ENCODE measurements around the gene CCDC167.
A peak's percentile ranks its signal among the peaks of the same experiment; 100 is the strongest.

CCDC167 gene

DNA sequence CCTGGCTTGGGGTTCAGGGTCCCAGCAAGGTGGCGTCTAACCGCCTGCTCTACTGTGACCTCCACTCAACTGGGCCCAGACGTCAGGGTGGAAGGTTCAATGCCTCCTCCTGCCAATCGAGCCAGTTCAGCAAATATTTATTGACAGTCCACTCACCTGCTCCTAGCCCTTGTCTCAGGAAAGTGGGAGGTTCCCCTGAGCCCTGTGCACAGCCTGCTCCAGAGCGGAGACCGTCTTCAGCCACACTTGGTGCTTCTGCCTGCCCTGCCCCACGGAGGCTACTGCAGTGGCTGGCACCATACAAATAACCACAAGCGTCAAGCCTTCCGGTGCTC, 6.1 kb downstream of the CCDC167 start:
- in situ Hi-C loops (cut with HindIII; ENCODE audit: low pct_ligation_motif_present, low pct_unique_long_range_greater_than_20kb, low sequenced_read_pairs): no loop called here
- DNase-seq: no peak

DNA sequence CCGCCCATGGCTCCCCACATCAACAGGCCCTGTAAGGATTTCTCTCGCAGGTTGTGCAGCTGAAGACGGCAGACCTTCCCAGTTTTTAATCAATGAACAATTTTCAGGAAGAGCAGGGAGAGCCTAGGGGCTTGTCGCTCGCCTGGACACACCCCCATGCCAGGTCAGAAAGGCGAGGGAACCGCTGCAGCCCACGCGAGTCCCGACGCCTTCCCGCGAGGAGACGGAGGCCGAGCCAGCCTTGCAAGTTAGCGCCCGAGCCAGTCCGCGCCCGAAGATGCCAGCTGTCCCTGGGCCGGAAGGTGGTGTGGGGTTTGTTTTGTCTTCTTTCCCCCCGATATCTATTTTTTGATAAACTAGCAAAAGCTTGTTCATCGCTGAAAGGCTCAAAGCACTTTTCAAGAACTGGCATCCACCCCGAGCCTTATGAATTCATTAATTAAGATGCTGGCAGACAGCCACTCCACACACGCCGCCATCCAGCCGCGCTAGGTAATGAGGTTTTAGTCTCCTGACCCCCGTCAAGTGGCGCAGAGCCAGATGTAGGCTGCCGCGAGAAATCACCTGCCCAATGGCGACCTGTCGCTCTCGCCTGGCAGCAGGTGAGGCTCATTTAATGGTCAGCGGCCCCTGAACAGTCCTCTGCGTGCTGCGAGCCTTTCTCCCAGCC, 6.6 kb downstream of the CCDC167 start:
- in situ Hi-C loops (cut with HindIII; ENCODE audit: low pct_ligation_motif_present, low pct_unique_long_range_greater_than_20kb, low sequenced_read_pairs): no loop called here
- DNase-seq: no peak

DNA sequence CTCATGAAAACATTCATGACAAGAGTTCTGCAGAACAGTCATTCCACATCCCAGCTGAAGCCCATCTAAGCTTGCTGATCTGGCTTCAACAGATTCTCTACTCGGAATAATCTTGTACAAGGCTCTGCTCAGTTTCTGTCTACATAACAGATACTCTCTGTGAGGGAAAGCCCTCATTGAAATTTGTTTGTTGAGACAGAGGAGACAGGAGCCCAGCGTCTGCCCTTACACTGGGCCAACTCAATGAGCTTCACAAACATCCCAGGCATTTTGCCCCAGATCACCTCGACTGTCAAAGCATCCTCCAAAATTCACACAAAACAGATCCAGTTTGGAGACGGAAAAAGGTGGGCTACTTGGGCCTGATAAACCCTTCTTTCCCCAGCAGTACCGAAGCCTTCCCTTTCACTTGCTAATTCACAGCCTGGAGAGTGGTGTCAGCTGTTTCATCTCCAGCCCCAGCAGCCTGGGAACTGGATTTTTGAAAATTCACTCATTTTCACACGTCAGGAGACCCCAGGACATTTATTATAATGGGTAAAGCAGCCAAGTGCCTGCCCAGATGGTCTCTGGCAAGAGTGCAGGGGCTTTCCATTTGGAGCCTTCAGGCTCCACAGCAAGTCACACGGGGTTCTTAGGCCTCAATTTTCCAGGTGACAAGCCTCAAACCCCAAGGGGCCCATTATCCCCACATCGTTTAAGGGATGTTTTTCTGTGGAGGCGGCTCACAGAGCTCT, 7.3 kb downstream of the CCDC167 start:
- in situ Hi-C loops (cut with HindIII; ENCODE audit: low pct_ligation_motif_present, low pct_unique_long_range_greater_than_20kb, low sequenced_read_pairs): no loop called here
- DNase-seq: no peak

DNA sequence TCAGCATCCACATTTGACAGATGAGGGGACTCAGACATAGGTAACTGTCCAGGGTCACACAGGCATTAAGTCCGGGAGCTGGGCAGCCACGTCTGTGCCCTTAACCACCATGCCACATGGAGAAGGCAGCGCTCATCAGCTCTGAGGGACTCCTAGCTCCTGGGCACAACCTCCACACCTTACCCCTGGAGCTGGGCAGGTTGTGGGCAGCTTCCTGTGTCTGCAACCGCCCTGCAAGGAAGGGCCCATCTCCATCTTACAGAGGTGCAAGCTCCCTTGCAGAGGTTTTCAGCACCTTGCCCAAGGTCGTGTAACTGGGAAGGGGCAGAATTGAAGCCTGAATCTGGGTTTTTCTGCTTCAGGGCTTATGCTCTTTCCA, 7.9 kb downstream of the CCDC167 start:
- no peak for DNase-seq
- in situ Hi-C loops (cut with HindIII; ENCODE audit: low pct_ligation_motif_present, low pct_unique_long_range_greater_than_20kb, low sequenced_read_pairs): no loop called here

DNA sequence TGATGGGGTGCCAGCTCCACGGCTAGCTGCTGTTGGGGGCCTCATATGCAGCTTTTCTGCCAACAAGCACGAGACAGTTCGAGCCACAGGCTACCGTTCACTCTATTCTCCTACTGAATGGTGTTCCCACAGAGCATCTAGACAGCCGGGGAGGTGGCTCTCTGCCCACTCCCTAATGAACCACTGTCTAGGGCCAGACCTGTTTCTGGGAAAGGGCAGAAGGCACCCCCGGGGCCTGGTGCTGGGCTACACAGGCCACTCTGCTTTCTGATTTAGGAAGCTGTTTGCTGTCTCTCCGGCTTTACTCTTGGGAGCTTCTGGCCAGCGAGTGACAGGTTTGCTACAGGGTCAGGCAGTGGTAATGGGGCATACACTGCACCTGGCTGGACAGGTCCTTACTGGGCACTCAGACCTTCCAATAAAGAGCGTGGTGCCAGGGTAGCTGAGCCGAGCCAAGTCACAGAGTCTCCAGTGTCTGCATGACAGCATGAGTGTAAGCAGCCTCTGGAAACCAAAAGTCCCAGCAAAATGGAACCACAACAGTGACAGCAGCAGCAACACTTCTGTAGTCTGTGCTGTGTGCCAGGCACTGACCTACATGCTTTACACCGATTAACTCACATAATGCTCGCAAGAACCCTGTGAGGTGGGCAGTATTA, 8.4 kb downstream of the CCDC167 start:
- in situ Hi-C loops (cut with HindIII; ENCODE audit: low pct_ligation_motif_present, low pct_unique_long_range_greater_than_20kb, low sequenced_read_pairs): no loop called here
- no peak for DNase-seq

DNA sequence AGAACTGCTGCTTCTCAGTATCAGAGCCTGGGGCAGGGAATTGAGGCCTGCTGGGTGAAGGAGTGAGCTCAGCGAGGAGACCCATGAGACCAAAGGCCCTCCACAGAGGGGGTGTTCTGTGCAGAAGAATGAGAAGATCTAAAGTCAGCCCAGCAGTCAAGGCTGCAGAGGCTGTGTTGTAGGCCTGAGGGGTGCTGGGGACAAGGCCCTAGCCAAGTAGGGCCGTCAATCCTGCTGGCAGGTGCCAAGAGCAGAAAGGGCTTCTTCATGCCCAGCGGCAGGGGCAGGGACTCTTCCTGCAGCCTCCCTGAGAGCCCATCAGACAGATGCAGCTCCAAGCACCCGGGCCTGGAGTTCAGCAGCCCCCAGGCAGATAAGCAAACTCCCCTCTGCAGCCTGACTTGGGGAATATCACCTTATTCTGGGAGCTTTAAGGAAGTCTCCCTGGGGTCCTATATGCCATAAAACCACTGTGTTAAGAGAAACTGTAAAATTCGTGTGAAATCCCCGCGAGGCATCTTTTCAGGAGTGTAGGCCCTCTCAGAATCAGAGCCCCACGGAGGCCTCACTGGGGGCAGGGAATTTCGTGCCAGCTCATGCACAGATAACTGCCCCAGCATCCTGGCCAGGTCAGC, 9.0 kb downstream of the CCDC167 start:
- in situ Hi-C loops (cut with HindIII; ENCODE audit: low pct_ligation_motif_present, low pct_unique_long_range_greater_than_20kb, low sequenced_read_pairs): no loop called here
- DNase-seq: no peak

DNA sequence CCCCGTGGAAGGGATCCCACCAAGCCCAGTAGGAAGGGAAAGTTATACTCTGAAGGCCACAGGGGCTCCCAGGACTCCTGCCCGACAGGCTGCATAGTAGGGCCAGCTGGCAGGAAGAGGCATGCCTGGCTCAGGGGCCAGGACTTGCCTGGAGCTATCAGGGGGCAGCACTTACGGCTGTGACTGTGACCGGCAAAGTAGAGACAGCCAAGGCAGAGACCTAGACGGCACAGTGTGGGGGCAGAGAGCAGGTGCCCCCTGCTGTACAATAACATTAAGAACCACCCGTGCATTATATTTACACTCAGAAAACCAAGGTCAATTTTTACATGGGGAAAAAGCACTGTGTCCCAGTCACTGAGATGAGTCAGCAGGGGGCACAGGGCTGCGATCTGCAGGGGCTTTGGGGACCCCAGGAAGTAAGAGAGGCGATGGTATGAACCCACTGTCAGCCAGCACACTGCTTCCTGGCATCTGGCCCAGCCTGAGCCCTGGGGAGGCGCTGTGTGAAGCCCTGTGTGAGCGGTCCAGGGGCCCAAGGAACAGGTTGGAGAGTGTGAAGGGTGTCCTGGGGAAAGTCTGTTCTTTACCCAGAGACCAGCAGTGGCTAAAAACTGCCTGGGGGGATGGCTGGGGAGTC, 9.9 kb downstream of the CCDC167 start:
- no peak for DNase-seq
- in situ Hi-C loops (cut with HindIII; ENCODE audit: low pct_ligation_motif_present, low pct_unique_long_range_greater_than_20kb, low sequenced_read_pairs): no loop called here

DNA sequence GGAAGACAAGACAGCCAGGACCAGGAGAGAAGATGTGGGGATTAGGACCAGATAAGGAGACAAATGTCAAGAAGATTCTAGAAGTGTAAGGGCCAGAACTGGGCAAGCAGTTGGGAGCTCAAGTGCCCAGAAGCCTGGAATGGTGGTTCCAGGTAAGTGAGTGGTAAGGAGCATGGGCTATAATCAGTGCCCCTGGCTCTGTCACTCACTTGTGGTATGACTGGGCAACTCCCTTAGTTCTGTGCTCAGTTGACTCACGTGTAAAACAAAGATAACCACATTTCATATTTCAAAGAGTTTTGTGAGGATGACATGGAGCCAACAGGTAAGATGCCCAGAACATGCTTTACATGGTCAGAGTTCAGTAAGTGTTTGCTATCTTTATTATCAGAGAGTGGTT, 11.2 kb downstream of the CCDC167 start:
- in situ Hi-C loops (cut with HindIII; ENCODE audit: low pct_ligation_motif_present, low pct_unique_long_range_greater_than_20kb, low sequenced_read_pairs): no loop called here
- no peak for DNase-seq

DNA sequence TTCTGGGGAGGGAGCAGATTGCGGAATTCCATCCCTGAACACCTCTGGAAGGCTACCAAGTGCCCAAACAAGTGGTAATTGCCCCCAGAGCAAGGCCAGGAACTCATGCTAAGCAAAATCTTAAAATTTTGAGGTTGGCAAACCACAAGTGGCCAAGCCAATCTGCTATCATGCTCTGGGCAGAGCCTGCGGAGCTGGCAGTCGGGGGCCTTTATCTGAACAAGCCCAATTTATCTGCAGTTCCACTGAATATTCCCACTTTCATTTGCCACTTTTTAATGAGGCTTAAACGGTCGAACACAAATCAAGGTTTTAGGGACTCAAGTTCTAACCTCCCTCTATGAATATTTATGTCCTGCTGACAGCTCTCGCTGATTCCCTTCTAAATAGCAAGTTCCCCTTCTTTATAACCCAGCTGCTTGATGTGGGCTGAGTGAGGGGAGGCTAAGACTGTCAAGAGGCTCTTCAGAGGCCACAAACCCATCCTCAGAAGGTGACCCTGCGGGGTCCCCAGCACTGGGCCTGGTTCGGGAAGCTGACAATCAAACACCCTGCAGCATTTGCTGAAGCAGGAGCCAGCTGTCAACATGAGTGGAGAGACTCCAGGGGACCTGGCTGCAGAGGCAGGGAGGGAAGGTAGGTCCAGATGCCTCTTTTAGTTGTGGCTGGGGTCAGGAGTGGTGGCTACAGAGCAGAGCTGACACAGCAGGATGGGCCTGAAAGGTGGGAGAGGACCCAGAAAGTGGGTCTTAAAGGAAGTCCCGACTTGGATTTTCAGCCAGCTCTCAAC, 11.9 kb downstream of the CCDC167 start:
- in situ Hi-C loops (cut with HindIII; ENCODE audit: low pct_ligation_motif_present, low pct_unique_long_range_greater_than_20kb, low sequenced_read_pairs): no loop called here
- no peak for DNase-seq

DNA sequence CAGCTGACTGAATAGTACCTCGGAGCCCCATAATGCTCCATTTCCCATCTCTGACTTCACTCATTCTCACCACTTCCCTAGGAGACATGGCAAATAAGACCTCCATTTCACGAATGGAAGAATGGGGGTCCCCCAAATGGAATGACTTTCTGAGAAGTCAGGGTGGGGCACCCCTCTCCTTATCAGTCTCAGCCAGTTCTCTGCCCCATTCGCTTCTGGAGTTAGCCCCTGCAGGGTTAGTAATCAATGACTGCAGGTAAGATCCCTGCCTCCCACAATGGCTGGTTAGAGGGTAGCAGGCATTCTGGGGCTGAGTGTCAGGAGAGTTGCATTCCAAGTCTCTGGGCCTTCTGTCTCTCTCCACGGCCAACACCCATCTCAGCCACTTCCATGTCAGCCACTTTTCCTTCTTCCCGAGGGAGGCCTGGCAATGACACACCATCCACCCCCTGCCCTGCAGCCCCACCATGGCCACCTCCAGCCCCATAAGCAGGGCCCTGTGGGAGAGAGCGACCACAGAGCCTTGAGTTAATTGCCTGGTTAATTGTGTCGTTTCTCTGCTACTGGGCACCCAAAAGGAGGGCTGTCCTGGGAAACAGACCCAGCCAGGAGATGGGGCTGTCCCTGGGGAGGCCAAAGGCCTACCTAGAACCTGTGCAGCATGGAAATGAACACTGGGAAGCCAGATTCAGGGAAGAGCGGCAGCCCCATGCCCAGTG, 13.4 kb downstream of the CCDC167 start:
- DNase-seq: no peak
- in situ Hi-C loops (cut with HindIII; ENCODE audit: low pct_ligation_motif_present, low pct_unique_long_range_greater_than_20kb, low sequenced_read_pairs): no loop called here

DNA sequence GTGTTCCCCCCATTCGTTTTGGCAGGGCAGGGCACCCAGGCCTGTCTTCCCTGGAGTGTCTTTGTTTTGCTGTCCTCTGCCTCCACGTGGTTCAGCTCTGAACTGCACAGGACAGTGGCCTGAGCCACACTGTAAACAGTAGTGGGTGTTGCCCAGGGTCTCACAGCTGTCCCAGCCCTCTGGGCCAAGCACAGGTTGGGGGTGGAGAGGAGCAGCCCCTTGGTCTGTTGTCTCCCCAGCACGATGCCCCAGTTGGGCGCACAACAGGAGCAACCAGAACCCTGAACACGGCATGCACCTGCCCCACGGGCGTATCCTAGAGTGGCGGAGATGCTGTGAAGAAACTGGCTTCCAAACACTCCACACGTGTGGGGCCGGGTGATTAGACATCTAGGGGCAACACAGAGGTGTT, 14.4 kb downstream of the CCDC167 start:
- in situ Hi-C loops (cut with HindIII; ENCODE audit: low pct_ligation_motif_present, low pct_unique_long_range_greater_than_20kb, low sequenced_read_pairs): no loop called here
- DNase-seq: no peak

DNA sequence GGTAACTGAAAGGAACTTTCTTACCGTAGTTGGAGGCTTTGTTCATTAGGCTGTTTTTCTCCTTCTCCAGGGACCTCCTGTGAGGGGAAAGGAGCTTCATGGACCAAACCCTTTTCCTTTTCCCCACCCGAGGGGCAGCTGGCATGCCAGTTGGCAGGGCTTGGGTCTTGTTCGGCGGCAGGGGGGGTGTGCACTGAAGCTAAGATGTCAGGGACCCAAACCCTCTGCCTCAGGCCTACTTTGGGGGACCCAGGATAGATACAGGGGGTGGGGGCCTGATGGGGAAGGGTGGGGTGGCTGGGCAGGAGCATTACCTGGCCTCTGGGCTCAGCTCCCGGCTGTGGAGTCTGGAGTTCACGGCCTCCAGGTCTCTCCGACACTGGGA, 14.9 kb downstream of the CCDC167 start:
- in situ Hi-C loops (cut with HindIII; ENCODE audit: low pct_ligation_motif_present, low pct_unique_long_range_greater_than_20kb, low sequenced_read_pairs): no loop called here
- no peak for DNase-seq

DNA sequence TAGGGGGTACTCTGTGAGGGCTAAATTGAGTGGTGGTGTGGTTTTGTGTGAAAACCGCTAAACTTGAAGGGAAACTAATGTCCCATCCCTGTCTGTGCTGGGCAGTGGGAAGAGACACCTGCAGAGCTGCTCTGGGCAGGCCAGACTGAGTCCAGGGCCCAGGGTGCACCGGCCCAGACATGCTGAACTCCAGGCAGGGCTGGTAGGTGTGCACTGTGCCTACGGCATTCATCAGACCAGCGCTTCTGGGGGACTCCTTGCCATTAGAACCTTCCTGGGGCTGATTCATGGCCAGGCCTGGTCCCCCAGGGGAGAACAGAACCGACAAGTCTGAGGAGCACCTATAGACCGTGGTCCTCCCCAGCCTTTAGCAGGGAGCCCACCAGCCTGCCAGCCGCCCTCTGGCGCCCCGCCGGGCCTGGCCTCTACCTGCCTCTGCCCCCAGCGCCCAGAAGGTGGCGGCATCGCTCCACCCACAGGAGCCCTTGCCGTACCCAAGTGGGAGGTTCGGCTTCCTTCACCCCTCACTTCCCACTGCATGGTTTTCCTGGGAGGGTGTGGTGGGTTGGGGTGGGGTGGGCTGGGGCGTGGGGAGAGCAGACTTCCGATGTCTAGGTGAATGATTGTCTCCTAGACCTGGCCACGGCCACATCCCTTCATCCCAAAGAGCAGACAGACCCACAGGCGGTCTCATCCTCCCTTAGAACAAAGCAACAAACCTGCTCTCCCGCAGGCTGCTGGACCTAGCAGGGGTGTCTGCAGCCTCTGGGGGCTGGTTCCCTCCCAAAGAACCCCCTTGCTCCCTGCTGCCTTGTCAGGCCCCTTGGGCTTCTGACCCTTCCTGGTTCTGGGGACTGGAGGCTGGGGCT, 15.5 kb downstream of the CCDC167 start:
- in situ Hi-C loops (cut with HindIII; ENCODE audit: low pct_ligation_motif_present, low pct_unique_long_range_greater_than_20kb, low sequenced_read_pairs): no loop called here
- DNase-seq: peak; percentile 48

DNA sequence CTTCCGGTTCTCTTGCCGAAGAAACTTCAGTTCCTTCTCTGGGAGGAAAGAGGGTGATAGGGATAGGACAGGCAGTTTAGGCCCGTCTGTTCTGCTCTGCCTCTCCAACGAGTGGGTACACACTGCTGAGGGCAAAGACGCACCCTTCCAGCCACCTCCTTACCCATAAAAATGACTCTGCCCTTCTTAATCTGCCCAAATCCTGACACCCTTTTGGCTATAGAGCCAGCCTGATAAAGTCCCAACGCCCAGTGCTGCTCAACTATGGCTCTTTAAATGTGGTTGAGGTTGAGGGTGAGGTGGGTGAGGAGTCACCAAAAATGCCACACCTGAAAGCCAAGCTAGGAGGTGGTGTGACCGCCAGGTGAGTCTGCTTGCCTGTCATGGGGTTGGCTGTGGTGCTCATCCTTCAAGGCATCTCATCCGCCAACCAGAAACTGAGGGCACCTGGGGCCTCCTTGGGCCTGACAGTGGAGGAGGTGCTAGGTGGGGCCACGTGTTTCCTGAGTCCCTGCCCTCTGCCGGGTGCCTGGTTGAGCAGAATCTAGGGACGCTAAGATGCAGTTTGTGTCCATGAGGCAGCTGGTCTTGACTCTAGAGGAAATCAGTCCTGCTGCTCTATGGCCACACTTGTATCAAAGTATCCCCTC, 16.3 kb downstream of the CCDC167 start:
- no peak for DNase-seq
- in situ Hi-C loops (cut with HindIII; ENCODE audit: low pct_ligation_motif_present, low pct_unique_long_range_greater_than_20kb, low sequenced_read_pairs): no loop called here

DNA sequence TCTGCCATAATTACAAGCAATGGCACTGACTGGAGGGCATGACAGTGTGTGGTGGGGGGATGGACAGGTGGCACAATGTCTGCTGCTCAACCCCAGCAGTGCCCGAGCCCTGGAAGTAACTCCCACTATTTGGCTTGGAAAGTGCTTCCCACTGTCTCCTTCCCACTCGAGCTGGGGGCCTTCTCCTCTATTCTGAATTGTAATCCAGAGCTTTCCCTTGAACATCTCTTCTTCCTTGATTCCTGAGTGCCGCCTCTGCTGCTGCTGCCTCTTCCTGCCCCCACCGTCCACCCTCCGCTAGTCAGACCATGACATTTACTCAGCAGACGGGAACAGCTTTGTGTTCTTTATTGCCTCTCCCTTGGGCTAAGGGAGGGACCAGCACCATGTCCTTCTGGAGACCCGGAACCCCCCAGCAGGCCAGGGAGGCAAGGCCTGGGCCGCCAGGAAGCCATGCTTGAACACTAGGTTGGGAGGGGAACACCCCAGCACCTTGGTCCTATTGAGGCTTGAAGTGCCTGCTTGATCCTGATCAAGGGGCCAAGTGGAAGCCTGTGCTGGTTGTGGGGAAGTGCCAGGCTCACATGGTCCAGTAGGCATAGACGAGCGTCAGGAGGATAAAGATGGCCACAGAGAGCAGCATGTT, 17.0 kb downstream of the CCDC167 start:
- in situ Hi-C loops (cut with HindIII; ENCODE audit: low pct_ligation_motif_present, low pct_unique_long_range_greater_than_20kb, low sequenced_read_pairs): no loop called here
- DNase-seq: no peak
